Head of caudate nucleus (tissue), 42 donors: Measurements from ENCODE around the gene CALN1.

Source experiments
- DNase-seq, 42 donors: peaks; one replicate each; pipeline versions ENCODE4 v3.0.0 to v3.0.0-alpha.2; 2020 to 2021; ENCODE audit warnings: mixed read lengths in 7 of 42
- intact Hi-C: fragments of 100-400 bp; cut with DNase I; formaldehyde crosslinking; loops from one replicate; pipeline ENCODE4 v1.15.0; 2022

Gene CALN1

GRCh38 chr7:71808115-71808514 is 604.0 kb downstream of the CALN1 start:
- intact Hi-C loops: no loop called here
- DNase-seq: no peak

- no peak for DNase-seq
- intact Hi-C loops: no loop called here
Observed at GRCh38 chr7:71804256-71804655, 607.9 kb downstream of the CALN1 start.

- DNase-seq: no peak
- intact Hi-C loops: no loop called here
Observed at GRCh38 chr7:71801976-71802375, 610.2 kb downstream of the CALN1 start.

GRCh38 chr7:71800321-71800720 is 611.8 kb downstream of the CALN1 start:
- DNase-seq: no peak
- intact Hi-C loops: no loop called here

GRCh38 chr7:71795410-71795809 is 616.7 kb downstream of the CALN1 start:
- intact Hi-C loops: no loop called here
- no peak for DNase-seq

DNA sequence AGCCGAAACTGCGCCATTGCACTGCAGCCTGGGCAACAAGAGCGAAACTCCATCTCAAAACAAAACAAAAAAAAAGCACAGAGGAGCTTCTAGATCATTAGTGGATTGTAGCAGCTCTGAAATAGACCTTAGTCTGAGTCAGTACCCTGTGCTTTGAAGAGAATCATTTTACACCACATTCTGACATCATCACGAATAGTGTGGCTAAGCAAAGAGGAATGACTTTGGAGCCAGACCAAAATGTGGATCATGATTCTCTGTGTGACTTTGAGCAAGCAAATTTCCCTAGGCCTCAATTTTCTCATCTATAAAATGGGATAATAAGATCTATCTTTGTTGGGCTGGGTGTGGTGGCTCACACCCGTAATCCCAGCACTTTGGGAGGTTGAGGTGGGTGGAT is 618.9 kb downstream of the CALN1 start:
- DNase-seq: no peak
- intact Hi-C loops: no loop called here

GRCh38 chr7:71787513-71787912 is 624.6 kb downstream of the CALN1 start:
- DNase-seq: peak in 1 of 42 donors; percentile 4
- intact Hi-C loops: no loop called here

DNA sequence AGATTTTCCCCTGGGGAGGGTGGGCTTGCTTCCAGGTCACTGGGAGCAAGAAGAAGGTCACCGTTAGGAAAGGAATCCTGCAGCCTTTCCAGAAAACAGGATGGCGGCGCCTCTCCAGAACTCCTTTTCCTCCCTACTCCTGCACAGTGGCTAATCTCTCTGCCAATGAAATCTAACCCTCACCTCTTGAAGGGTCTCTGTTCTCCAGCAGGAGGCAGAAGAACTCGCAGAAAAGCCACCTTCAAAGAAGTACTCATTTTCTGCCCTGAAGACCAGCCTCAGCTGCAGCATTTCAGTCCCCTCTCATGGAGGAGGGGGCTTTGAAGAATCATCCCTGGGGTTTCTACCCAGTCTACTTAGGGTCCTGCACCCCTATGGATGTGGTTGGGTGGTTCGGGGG is 626.9 kb downstream of the CALN1 start:
- intact Hi-C loops: no loop called here
- DNase-seq: peak in 3 of 42 donors; percentile 3 to 24 (median 21)

- intact Hi-C loops: no loop called here
- DNase-seq: peak in 3 of 42 donors; percentile 5 to 34 (median 32)
Observed at GRCh38 chr7:71784781-71785180, 627.4 kb downstream of the CALN1 start.

GRCh38 chr7:71784180-71784579 is 628.0 kb downstream of the CALN1 start:
- intact Hi-C loops: no loop called here

DNA sequence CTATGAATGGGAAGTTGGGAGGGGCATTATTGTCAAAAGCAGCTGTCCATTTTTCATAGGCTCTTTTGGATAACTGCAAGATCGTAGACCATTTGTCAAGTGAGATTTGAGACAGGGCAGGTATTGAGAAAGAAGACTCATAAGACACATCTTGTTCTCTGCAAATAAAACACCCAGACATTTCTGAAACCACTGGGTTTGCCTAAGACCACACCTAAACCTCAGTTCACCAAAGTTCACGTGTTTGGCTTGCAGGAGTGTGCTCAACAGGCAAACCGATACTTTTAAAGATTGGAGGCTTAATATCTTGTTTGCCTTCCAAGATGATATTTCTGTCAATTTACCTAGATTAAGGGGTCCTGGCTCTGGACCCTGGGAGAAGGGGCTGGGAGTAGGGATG is 628.4 kb downstream of the CALN1 start:
- intact Hi-C loops: no loop called here

More at GRCh38 chr7:71784180-71784579, 628.0 kb downstream of the CALN1 start:
- DNase-seq: peak in 21 of 42 donors; percentile 4 to 57 (median 37)

GRCh38 chr7:71782051-71782450 is 630.1 kb downstream of the CALN1 start:
- intact Hi-C loops: no loop called here
- DNase-seq: no peak

More for the DNA sequence above, 628.4 kb downstream of the CALN1 start:
- DNase-seq: peak in 2 of 42 donors; percentile 3 to 7

GRCh38 chr7:71780282-71780681 is 631.9 kb downstream of the CALN1 start:
- DNase-seq: peak in 2 of 42 donors; percentile 12 to 23
- intact Hi-C loops: no loop called here

DNA sequence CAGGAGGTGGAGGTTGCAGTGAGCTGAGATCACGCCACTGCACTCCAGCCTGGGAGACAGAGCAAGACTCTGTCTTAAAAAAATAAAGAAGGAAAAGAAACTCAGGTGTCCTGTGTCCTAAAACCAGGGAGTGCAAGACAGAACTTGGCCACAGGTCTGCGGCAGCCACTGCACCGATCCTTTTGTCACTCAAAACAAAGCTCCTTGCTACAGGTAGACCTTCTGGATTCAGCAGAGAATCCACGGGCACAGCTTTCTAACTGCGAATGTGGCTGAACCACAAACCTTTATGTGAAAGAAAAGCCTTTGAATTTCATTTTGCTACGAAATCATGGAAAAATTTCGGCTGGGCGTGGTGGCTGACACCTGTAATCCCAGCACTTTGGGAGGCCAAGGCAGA is 634.9 kb downstream of the CALN1 start:
- peak in 1 of 42 donors; percentile 27 for DNase-seq
- intact Hi-C loops: no loop called here

GRCh38 chr7:71776726-71777125 is 635.4 kb downstream of the CALN1 start:
- DNase-seq: peak in 3 of 42 donors; percentile 2 to 34 (median 31)
- intact Hi-C loops: no loop called here

DNA sequence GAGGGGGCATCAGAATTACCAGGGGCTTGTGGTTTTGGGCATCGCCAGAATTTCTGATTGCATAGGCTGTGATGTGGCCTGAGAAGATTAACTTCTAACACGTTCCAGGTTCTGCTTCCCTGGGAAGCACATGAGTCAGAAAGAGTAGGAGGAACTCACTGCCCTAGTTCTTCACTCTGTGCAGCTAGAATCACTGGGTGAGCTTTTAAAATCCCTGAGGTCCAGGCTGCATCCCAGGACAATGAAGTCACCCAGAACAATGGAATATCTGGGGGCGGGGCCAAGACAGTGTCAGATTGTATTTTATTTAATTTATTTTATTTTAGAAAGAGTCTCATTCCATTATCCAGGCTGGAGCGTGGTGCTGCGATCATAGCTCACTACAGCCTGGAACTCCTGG is 636.5 kb downstream of the CALN1 start:
- DNase-seq: peak in 17 of 42 donors; percentile 10 to 65 (median 30)

DNA sequence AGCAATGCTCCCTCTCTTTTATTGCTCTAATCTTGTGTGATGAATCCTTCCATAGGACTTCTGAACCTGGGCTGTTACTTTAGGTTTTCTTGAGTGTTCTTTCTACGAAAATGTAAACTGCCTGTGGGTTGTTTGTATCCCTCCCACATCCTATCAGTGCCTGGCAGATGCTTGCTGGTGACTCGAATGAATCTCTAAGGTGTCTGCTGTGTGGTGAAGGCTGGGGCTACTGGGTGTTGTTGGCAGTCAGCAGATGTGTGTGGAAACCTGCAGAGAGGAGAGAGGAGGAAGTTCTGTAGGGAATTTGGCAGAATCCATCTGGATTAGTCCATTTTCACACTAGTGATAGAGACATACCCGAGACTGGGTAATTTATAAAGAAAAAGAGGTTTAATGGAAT is 639.4 kb downstream of the CALN1 start:
- intact Hi-C loops: no loop called here
- DNase-seq: peak in 1 of 42 donors; percentile 26

More for the DNA sequence above, 636.5 kb downstream of the CALN1 start:
- intact Hi-C loops: no loop called here

DNA sequence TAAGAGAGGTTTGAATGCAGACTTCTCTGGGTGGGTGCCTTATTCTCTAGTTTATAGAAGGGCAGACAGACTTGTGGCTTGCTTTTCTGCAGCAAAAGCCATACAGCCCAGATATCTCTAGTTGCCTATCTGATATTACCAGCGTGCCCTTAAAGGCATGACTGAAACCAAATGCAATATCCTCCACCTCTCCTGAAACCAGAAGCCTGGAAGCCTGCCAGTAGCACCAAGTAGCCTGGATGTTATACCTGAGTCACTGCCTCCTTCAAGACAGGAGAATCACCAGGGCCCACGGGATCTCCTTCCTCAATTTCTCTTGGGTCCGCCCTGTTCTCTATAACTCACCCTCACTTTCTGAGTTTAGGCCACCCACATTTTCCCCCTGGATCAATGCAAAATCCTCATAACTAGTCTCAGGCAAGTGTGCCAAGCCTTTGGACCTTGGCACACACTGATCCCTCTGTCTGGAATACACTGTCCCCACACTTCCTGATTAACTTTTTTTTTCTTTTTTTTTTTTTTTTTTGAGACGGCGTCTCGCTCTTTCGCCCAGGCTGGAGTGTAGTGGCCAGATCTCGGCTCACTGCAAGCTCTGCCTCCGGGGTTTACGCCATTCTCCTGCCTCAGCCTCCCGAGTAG is 641.8 kb downstream of the CALN1 start:
- intact Hi-C loops: no loop called here
- peak in 1 of 42 donors; percentile 36 for DNase-seq

DNA sequence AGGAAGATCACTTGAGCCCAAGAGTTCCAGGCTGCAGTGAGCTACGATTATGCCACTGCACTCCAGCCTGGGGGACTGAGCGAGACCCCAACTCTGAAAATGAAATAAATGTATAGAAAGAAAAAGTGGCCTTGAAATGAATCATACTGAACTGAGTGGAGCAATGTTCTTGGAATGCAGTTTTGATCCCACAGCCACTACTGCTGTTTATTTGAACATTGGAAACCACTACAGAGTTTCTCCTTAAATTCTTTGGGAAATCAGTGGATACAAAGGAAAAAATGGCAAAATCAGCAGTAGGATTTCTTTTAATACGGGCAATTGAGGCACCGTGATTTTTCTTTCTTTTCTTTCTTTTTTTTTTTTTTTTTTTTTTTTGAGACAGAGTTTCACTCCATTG is 642.8 kb downstream of the CALN1 start:
- DNase-seq: no peak
- intact Hi-C loops: no loop called here

- intact Hi-C loops: no loop called here
- peak in 1 of 42 donors; percentile 14 for DNase-seq
Observed at GRCh38 chr7:71768450-71768849, 643.7 kb downstream of the CALN1 start.

DNA sequence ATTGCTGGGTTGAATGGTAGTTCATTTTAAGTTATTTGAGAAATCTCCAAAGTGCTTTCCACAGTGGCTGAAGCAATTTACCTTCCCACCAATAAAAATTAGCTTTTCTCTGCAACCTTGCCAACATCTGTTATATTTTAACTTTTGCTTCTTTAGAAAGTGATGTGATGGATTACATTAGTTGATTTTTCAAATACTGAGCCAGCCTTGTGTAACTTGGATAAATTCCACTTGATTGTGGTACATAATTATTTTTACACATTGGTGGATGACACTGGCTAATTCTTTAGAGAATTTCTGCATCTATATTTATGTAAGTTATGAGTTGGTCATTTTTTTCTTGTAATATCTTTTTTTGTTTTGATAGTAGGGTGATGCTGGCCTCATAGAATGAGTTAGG is 646.1 kb downstream of the CALN1 start:
- intact Hi-C loops: no loop called here
- DNase-seq: no peak
